GDM1 (cell line): Measurements from ENCODE around the gene CLDN9.
A peak's percentile ranks its signal among the peaks of the same experiment; 100 is the strongest.

Source experiments
- DNase-seq: peaks from one replicate; lab custom pipeline; 2025; lab: John Stamatoyannopoulos, UW

CLDN9 gene

DNA sequence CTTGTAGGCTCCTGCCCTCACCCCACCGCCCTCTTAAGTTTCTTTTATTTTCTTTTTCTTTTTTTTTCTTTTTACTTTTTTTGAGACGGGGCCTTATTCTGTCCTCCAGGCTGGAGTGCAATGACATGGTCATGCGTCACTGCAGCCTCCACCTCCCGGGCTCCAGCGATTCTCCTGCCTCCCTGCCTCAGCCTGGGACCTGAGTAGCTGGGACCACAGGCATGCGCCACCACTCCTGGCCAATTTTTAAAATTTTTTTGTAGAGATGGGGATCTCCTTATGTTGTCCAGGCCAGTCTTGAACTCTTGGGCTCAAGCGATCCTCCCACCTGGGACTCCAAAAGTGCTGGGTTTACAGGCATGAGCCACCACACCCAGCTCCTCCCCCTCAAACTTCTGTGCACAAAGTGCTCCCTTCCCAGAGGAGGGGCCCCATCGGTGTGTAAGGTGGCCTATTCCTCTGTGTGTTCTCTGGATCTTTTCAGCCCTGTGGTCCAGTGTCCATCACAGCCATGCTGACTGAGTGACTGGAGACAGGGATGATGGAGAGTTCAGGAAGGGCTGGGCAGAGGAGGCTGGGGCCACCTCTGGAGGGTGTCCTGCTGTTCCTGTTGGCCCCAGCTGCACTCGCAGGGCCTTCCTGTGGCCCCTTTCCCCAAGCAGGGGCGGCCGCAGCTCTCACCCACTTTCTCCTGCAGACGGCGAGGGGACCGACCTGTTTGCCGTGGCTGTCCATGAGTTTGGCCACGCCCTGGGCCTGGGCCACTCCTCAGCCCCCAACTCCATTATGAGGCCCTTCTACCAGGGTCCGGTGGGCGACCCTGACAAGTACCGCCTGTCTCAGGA, 43.8 kb downstream of the CLDN9 start:
- DNase-seq, result no peak

DNA sequence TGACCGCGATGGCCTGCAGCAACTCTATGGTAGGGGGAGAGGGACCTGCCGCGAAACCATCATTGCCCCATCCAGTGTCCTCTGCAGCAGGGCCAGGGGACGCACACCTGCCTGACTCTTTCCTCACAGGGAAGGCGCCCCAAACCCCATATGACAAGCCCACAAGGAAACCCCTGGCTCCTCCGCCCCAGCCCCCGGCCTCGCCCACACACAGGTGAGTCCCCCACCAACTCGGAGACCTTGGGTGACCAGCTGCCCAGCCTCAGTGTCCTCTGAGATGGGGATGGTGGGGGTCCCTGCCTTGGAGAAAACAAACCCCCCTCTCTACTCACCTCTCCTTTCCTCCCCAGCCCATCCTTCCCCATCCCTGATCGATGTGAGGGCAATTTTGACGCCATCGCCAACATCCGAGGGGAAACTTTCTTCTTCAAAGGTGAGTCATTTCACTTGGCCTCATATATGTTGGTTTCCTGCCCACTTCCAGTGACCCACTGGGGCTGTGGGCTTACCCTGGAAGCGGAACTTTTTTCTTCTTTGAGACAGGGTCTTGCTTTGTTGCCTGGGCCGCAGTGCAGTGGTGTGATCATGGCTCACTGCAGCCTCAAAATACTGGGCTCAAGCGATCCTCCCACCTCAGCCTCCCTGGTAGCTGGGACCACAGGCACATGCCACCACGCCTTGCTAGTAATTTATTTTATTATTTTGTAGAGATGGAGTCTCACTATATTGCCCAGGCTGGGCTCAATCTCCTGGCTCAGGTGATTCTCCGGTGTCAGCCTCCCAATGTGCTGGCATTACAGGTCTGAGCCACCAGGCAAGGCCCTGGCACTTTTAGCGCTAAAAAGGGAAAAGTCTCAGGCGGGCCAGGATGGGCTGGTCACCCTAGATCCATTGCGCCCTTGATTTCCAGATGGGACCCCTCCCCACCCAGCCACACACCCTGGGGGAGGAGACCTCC, 44.7 kb downstream of the CLDN9 start:
- no peak for DNase-seq

DNA sequence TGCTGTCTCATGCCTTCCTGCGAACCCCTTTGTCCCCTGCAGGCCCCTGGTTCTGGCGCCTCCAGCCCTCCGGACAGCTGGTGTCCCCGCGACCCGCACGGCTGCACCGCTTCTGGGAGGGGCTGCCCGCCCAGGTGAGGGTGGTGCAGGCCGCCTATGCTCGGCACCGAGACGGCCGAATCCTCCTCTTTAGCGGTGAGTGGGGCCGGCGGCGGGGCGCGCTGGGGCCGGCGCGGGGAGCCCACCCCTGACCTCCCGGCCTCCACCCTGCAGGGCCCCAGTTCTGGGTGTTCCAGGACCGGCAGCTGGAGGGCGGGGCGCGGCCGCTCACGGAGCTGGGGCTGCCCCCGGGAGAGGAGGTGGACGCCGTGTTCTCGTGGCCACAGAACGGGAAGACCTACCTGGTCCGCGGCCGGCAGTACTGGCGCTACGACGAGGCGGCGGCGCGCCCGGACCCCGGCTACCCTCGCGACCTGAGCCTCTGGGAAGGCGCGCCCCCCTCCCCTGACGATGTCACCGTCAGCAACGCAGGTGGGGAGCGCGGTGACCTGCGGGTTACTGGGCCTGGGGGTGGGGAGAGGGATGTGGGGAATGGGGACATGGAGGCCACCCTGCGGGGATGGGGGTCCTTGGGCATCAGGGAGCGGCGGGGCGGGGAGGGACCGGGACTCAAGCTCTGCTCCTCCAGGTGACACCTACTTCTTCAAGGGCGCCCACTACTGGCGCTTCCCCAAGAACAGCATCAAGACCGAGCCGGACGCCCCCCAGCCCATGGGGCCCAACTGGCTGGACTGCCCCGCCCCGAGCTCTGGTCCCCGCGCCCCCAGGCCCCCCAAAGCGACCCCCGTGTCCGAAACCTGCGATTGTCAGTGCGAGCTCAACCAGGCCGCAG, 45.7 kb downstream of the CLDN9 start:
- no peak for DNase-seq

DNA sequence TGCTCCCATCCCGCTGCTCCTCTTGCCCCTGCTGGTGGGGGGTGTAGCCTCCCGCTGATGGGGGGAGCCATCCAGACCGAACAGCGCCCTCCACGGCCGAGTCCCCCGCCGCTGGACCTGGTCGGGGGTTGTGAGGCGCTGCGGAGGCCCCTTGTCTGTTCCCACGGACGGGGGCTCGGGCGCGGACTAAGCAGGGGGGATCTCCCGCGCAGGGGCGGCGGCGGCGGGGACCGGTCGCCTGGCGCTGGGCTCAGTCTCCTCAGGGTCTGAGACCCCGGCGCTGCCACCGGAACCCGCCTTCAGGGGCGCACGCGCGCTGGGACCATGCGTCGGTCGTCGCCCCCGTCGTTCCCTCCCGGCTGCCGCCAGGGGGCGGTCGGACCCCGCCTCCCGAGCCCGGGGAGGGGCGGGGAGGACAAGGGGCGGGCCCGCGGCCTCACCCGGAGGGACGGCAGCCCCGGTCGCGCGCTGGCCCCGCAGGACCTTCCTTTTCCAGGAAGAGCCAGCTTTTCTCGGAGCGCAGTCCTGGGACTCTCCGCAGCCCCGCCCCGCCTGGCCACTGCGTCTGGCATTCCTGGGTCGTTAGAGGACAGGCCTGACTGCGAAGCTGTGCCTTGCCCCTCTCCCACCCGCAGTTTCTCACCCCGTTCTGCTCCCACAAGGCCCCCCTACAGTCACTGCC, 46.5 kb downstream of the CLDN9 start:
- peak; percentile 81 for DNase-seq

DNA sequence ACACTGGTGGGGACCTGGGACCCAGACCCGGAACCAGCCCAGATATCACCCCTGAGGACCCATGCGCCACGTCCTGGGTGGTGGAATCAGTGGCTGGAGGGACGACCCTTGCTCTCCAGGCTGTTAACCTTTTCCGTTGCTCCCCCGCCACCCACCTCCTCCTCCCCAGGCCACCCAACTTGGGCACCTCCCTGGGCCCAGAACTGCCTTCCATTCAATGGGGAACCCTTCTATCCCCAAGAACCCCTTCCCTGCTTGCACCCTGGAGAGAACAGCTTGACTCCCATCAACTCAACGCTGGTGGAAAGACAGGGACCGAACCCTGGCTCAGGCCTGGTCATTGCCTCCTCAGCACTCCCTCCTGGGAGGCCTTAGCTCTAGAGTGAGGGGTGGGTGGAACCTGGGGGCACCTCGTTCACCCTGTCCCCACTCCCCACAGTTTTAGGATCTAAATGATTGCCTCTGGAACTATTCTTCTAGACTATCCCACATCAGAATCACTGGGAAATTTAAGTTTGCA, 47.1 kb downstream of the CLDN9 start:
- DNase-seq, result no peak

DNA sequence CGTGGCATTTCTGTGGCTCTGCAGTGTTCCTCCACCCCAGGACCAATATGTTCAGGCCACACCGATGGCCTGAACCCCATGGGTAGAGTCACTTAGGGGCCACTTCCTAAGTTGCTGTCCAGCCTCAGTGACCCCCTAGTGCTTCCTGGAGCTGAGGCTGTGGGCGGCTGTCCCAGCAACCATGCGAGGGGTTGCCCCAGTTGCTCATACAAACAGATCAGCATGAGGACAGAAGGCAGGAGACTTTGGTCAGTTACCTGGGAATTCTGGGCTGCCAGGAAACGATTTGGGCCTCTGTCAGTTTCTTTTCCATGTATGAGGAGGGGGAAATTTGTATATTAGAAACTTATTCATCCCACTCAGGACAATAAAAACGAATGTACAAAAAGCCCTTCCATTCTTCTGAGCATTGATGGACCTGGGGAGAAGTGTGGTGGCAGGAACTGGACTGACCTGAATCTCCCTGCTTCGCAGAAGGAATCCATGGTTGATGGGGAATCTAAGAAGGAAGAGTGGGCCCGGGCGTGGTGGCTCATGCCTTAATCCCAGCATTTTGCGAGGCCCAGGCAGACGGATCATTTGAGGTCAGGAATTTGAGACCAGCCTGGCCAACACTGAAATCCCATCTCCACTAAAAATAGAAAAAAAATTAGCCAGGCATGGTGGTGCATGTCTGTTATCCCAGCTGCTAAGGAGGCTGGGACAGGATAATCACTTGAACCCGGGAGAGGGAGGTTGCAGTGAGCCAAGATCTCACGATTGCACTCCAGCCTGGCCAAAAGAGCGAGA, 47.8 kb downstream of the CLDN9 start:
- DNase-seq, result no peak

DNA sequence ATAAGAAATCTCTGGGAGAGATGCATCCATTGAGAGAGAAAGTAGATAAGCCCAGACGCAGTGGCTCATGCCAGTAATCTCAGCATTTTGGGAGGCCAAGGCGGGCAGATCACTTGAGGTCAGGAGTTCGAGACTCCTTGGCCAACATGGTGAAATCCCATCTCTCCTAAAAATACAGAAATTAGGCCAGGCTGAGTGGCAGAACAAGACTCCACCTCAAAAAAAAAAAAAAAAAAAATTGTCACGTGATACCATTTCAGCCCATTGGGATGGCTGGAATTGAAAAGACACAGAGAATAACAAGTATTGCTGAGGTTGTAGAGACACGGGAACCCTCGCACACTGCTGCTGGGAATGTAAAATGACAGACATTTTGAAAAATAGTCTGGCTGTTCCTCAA, 49.8 kb downstream of the CLDN9 start:
- DNase-seq, result no peak

DNA sequence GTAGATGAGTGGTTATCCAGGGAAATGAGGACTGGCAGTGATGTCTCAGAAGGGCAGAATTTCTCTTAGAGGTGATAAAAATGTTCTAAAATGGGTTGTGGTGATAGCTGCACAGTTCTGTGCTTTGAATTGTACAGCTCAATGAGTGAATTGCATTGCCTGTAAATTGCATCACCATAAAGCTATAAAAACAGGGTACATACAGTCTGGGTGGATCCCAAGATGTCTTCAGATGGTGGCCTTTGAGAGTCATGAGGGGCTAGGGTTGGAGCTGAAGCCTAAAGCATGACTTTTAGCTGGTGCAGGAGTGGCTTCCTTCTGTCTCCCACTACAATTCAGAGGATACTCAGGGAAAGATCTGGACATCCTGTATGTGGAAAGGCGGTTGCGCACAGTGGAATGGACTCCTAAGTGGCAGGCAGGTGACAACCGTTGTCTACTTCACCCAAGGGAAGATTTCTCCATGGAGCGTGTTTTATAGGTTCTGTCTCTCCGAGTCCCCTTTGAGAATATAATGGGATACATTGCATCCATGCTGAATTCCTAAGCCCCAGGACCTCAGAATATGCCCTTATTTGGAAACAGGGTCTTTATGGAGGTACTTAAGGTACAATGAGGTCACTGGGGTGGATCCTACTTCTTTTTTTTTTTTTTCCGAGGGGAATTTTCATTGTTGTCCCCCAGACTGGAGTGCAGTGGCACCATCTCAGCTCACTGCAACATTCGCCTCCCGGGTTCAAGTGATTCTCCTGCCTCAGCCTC, 51.1 kb downstream of the CLDN9 start:
- DNase-seq, result no peak
